ENCODE measurements around the gene HYPK.
"Not testable (repeated sequence)": the region's sequence is repeated elsewhere in the genome, so short reads cannot be mapped to it uniquely, and the experiment has no call there.

GRCh38 chr15:43832485-43832884 is 32.1 kb downstream of the HYPK start:
- TF ChIP-seq EZH2 (IDR thresholded peaks at IDR 0.05; ENCODE audit: insufficient read depth, poor library complexity, severe bottlenecking); EZH2phosphoT487 (IDR thresholded peaks at IDR 0.05; ENCODE audit: insufficient read depth, low read depth): not testable (repeated sequence)

Data from GM23248 (cell line).